ENCODE results near the gene CNGA3.

GRCh38 chr2:98444436-98445176 lies 98.3 kb downstream of the CNGA3 start, which contains the start of gene INPP4A:
- TF ChIP-seq POLR2A (IDR thresholded peaks at IDR 0.05) (peak; percentile 43 to 65), CTCF (IDR thresholded peaks at IDR 0.05 in 4 of 5, conservative IDR thresholded peaks at IDR 0.05 in 1 of 5) (peak in 2 of 5 experiments; percentile 23 to 42)

All from gastrocnemius medialis (tissue), 4 donors.